H9 (cell line): Measurements from ENCODE around the gene KMT2C. TPM values are rescaled to one million over a fixed set of nuclear protein-coding genes. Genes with fewer than 3 reads are reported as not detected.

Experiments
- DNase-seq: peaks from one replicate; pipeline ENCODE4 v3.0.0-alpha.2; 2017
- H2AFZ ChIP-seq: one replicate; pipeline ENCODE4 v1.6.1; 2013; ENCODE audit warnings: mild to moderate bottlenecking, low read length, control low read depth, moderate library complexity
- H2AK5ac ChIP-seq: 2 replicates; pipeline ENCODE4 v1.6.1; 2013; ENCODE audit warnings: low read length, control low read depth, mixed read lengths; ENCODE audit not compliant: insufficient read length
- H2BK120ac ChIP-seq: one replicate; pipeline ENCODE4 v1.6.1; 2013; ENCODE audit warnings: low read depth, mild to moderate bottlenecking, low read length, control low read depth, inconsistent platforms; ENCODE audit not compliant: poor library complexity, severe bottlenecking
- H2BK12ac ChIP-seq: 2 replicates; pipeline ENCODE4 v1.6.1; 2013; ENCODE audit warnings: low read length, control low read depth, mixed read lengths, low read depth; ENCODE audit not compliant: insufficient read length
- H2BK15ac ChIP-seq: 2 replicates; pipeline ENCODE4 v1.6.1; 2013; ENCODE audit warnings: low read depth, low read length, control low read depth
- H2BK20ac ChIP-seq: one replicate; pipeline ENCODE4 v1.6.1; 2013; ENCODE audit warnings: low read depth, mild to moderate bottlenecking, low read length, control low read depth, inconsistent platforms; ENCODE audit not compliant: poor library complexity, severe bottlenecking
- H2BK5ac ChIP-seq: 2 replicates; pipeline ENCODE4 v1.6.1; 2013; ENCODE audit warnings: low read length, control low read depth, mixed read lengths; ENCODE audit not compliant: insufficient read length
- H3K14ac ChIP-seq: 2 replicates; pipeline ENCODE4 v1.6.1; 2013; ENCODE audit warnings: low read length, control low read depth; ENCODE audit not compliant: insufficient read depth
- H3K18ac ChIP-seq: 2 replicates; pipeline ENCODE4 v1.6.1; 2013; ENCODE audit warnings: low read depth, mild to moderate bottlenecking, mixed read lengths, low read length, control low read depth; ENCODE audit not compliant: insufficient read length
- H3K23ac ChIP-seq: 2 replicates; pipeline ENCODE4 v1.6.1; 2013; ENCODE audit warnings: low read length, control low read depth, mixed read lengths, low read depth; ENCODE audit not compliant: insufficient read length
- H3K23me2 ChIP-seq: 2 replicates; pipeline ENCODE4 v1.6.1; 2013; ENCODE audit warnings: low read depth, mild to moderate bottlenecking, mixed read lengths, low read length, control low read depth; ENCODE audit not compliant: insufficient read length, poor library complexity, severe bottlenecking
- H3K27ac ChIP-seq: 2 replicates; pipeline ENCODE4 v1.5.1; 2013; ENCODE audit warnings: low read length, control low read depth, mixed read lengths, low read depth; ENCODE audit not compliant: insufficient read length
- H3K27me3 ChIP-seq: 2 replicates; pipeline ENCODE4 v1.6.1; 2013; ENCODE audit warnings: low read length, control low read depth, inconsistent platforms; ENCODE audit not compliant: insufficient read depth
- H3K4ac ChIP-seq: 2 replicates; pipeline ENCODE4 v1.6.1; 2013; ENCODE audit warnings: low read depth, mild to moderate bottlenecking, control low read depth, inconsistent platforms, low read length, moderate library complexity
- H3K4me1 ChIP-seq: 2 replicates; pipeline ENCODE4 v1.6.1; 2013; ENCODE audit warnings: low read length, control low read depth, inconsistent platforms; ENCODE audit not compliant: insufficient read depth
- H3K4me2 ChIP-seq: 2 replicates; pipeline ENCODE4 v1.6.1; 2013; ENCODE audit warnings: low read length, control low read depth, mixed read lengths; ENCODE audit not compliant: insufficient read length, insufficient read depth
- H3K56ac ChIP-seq: 2 replicates; pipeline ENCODE4 v1.6.1; 2013; ENCODE audit warnings: low read depth, mild to moderate bottlenecking, mixed read lengths, low read length, control low read depth; ENCODE audit not compliant: insufficient read length
- H3K79me1 ChIP-seq: 2 replicates; pipeline ENCODE4 v1.6.1; 2013; ENCODE audit warnings: low read depth, mild to moderate bottlenecking, moderate library complexity, low read length, control low read depth, inconsistent platforms; ENCODE audit not compliant: insufficient read depth, poor library complexity, severe bottlenecking
- H3K79me2 ChIP-seq: 2 replicates; pipeline ENCODE4 v1.6.1; 2013; ENCODE audit warnings: low read length, control low read depth, inconsistent platforms; ENCODE audit not compliant: insufficient read depth
- H3K9ac ChIP-seq: 2 replicates; pipeline ENCODE4 v1.6.1; 2013; ENCODE audit warnings: low read length, control low read depth, mixed read lengths; ENCODE audit not compliant: insufficient read length; ENCODE audit errors: extremely low read depth
- H3K9me3 ChIP-seq: one replicate; pipeline ENCODE4 v1.6.1; 2013; ENCODE audit warnings: low read depth, low read length, inconsistent platforms; ENCODE audit not compliant: control insufficient read depth
- H3T11ph ChIP-seq: one replicate; pipeline ENCODE4 v1.6.1; 2013; ENCODE audit warnings: mild to moderate bottlenecking, low read length, control low read depth, inconsistent platforms
- H4K20me1 ChIP-seq: one replicate; pipeline ENCODE4 v1.6.1; 2013; ENCODE audit not compliant: control insufficient read depth, insufficient read length, insufficient read depth
- H4K5ac ChIP-seq: 2 replicates; pipeline ENCODE4 v1.6.1; 2013; ENCODE audit warnings: low read depth, mild to moderate bottlenecking, mixed read lengths, low read length, control low read depth; ENCODE audit not compliant: insufficient read length
- H4K8ac ChIP-seq: replicated peaks from 2 replicates; pipeline ENCODE4 v1.6.1; 2013; ENCODE audit warnings: low read length, control low read depth, mixed read lengths, low read depth; ENCODE audit not compliant: insufficient read length
- H4K91ac ChIP-seq: 2 replicates; pipeline ENCODE4 v1.6.1; 2013; ENCODE audit warnings: low read depth, mild to moderate bottlenecking, moderate library complexity, mixed read lengths, low read length, control low read depth; ENCODE audit not compliant: insufficient read length
- H3K27ac Mint-ChIP-seq, 3 experiments: 2 replicates in 2 of 3; 3 replicates in 1 of 3; pipeline ENCODE4 v1.8.0; 2020 to 2021; ENCODE audit warnings: mixed read lengths in 3 of 3, mild to moderate bottlenecking in 1 of 3, moderate library complexity in 1 of 3
- H3K27me3 Mint-ChIP-seq: 2 replicates; pipeline ENCODE4 v1.8.0; 2021; ENCODE audit warnings: low read depth, mild to moderate bottlenecking, moderate library complexity, mixed read lengths
- H3K36me3 Mint-ChIP-seq, 3 experiments: 2 replicates in 2 of 3; 3 replicates in 1 of 3; pipeline ENCODE4 v1.8.0; 2020 to 2021; ENCODE audit warnings: low read depth in 3 of 3, mixed read lengths in 3 of 3; ENCODE audit not compliant: insufficient read depth in 1 of 3
- H3K4me1 Mint-ChIP-seq, 2 experiments: 2 replicates each; pipeline ENCODE4 v1.8.0; 2020; ENCODE audit warnings: mixed read lengths in 2 of 2
- H3K4me3 Mint-ChIP-seq, 2 experiments: 2 replicates in 1 of 2; 3 replicates in 1 of 2; pipeline ENCODE4 v1.8.0; 2020 to 2021; ENCODE audit warnings: mild to moderate bottlenecking in 2 of 2, mixed read lengths in 2 of 2, moderate library complexity in 1 of 2
- H3K9me3 Mint-ChIP-seq, 2 experiments: 2 replicates in 1 of 2; 3 replicates in 1 of 2; pipeline ENCODE4 v1.8.0; 2020; ENCODE audit warnings: mild to moderate bottlenecking in 2 of 2, mixed read lengths in 2 of 2, moderate library complexity in 1 of 2
- WGBS: extraction: QIAGEN DNeasy Blood & Tissue Kit; methylation state at CpG from one replicate; pipeline ENCODE4 v1.1.7; 2013; ENCODE audit warnings: missing lambda C conversion rate, low lambda C conversion rate, mixed read lengths; ENCODE audit not compliant: insufficient read length; ENCODE audit errors: extremely low coverage; 5-methylcytosine and 5-hydroxymethylcytosine counted together
- total RNA-seq: library from RNA; stranded (reverse); gene quantifications from 2 replicates; pipeline ENCODE4 v1.2.1, GENCODE V29; 2021
- TF ChIP-seq, protein P1 (sequence below): fragments of 200-600 bp; sonication (generic); conservative IDR thresholded peaks from 3 replicates; pipeline ENCODE4 v1.8.0; 2021; ENCODE audit warnings: antibody characterized with exemption, mild to moderate bottlenecking

KMT2C gene
- total RNA-seq, 1 experiment from 2014 or later: 32.2 TPM

DNA sequence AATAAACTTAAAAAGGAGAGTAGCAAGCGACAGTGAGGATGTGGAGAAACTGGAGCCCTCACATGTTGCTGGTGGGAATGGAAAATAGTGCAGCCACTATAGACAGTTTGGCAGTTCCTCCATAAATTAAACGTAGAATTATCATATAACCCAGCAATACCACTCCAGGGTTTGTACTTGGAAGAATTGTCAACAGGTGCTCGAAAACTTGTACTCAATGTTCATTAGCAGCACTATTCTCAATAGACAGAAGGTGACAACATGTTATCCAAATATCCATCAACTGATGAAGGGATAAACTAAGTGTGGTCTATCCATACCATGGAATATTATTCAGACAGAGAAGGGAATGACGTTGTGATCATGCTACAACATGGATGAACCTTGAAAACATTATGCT lies 338.5 kb downstream of the KMT2C start:
- Histone ChIP-seq H3K4ac (no peak overlapping the region), H3K23me2 (no peaks in the 10 kb centered on the region), H3K4me1 (no peaks in the 10 kb centered on the region), H2AFZ (no peak overlapping the region), H4K5ac (no peak overlapping the region), H4K91ac (no peak overlapping the region), H3K9ac (no peak overlapping the region), H2BK120ac (no peak overlapping the region), H3K4me2 (no peak overlapping the region), H2BK12ac (no peak overlapping the region), H3K23ac (no peak overlapping the region), H3K9me3 (no peaks in the 10 kb centered on the region), H3K56ac (no peak overlapping the region), H2BK20ac (no peak overlapping the region), H3K18ac (no peak overlapping the region), H3K27ac (no peak overlapping the region), H2BK15ac (no peak overlapping the region), H3K14ac (no peak overlapping the region), H3K79me1 (no peaks in the 10 kb centered on the region), H4K8ac (no peak overlapping the region), H3T11ph (no peak overlapping the region), H3K27me3 (no peaks in the 10 kb centered on the region), H3K79me2 (no peaks in the 10 kb centered on the region), H2AK5ac (no peak overlapping the region), H2BK5ac (no peak overlapping the region), H4K20me1 (no peaks in the 10 kb centered on the region)
- Mint-ChIP-seq H3K36me3 (peaks cover 2 to 10% (median 8%) of the 10 kb centered on the region in 3 experiments; a peak in 5 of 7 replicates), H3K4me3 (no peak overlapping the region), H3K27ac (no peak overlapping the region), H3K4me1 (no peaks in the 10 kb centered on the region; a peak in 1 of 4 replicates), H3K9me3 (no peaks in the 10 kb centered on the region), H3K27me3 (no peaks in the 10 kb centered on the region)
- no peak for DNase-seq
- no CpG with 5 or more reads among the region's 4 CpGs for WGBS
- TF ChIP-seq, protein P1, sequence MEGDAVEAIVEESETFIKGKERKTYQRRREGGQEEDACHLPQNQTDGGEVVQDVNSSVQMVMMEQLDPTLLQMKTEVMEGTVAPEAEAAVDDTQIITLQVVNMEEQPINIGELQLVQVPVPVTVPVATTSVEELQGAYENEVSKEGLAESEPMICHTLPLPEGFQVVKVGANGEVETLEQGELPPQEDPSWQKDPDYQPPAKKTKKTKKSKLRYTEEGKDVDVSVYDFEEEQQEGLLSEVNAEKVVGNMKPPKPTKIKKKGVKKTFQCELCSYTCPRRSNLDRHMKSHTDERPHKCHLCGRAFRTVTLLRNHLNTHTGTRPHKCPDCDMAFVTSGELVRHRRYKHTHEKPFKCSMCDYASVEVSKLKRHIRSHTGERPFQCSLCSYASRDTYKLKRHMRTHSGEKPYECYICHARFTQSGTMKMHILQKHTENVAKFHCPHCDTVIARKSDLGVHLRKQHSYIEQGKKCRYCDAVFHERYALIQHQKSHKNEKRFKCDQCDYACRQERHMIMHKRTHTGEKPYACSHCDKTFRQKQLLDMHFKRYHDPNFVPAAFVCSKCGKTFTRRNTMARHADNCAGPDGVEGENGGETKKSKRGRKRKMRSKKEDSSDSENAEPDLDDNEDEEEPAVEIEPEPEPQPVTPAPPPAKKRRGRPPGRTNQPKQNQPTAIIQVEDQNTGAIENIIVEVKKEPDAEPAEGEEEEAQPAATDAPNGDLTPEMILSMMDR: no peak
